Tibial nerve (tissue), 4 donors: ENCODE results near the gene ST8SIA4. TPM values are rescaled to one million over a fixed set of nuclear protein-coding genes. Genes with fewer than 3 reads are reported as not detected.

ENCODE experiments used
- DNase-seq, 2 donors: peaks; one replicate each; pipeline ENCODE4 v3.0.0-alpha.2; 2019; ENCODE audit warnings: low spot score in 2 of 2
- H3K27ac ChIP-seq, 4 donors: fragments of 200-600 bp; sonication (generic) in 3 of 4; one replicate each; pipeline ENCODE4 v1.5.1; 2017 to 2019; ENCODE audit warnings: mild to moderate bottlenecking in 1 of 4
- H3K27me3 ChIP-seq, 2 donors: fragments of 200-600 bp; sonication (generic) in 1 of 2; one replicate each; pipeline versions ENCODE4 v1.5.1 to v1.6.0; 2017 to 2019
- H3K36me3 ChIP-seq, 3 donors: fragments of 200-600 bp; sonication (generic); one replicate each; pipeline ENCODE4 v1.5.1; 2018 to 2019
- H3K4me1 ChIP-seq, 4 donors: fragments of 200-600 bp; sonication (generic) in 3 of 4; one replicate each; pipeline ENCODE4 v1.5.1; 2017 to 2019
- H3K4me3 ChIP-seq, 4 donors: fragments of 200-600 bp; sonication (generic) in 3 of 4; one replicate each; pipeline ENCODE4 v1.5.1; 2017 to 2019; ENCODE audit warnings: mild to moderate bottlenecking in 1 of 4, moderate library complexity in 1 of 4
- H3K9me3 ChIP-seq, 4 donors: fragments of 200-600 bp; sonication (generic) in 3 of 4; one replicate each; pipeline ENCODE4 v1.5.1; 2017 to 2019
- EP300 ChIP-seq, 2 donors: sonication (generic); formaldehyde crosslinking; IDR thresholded peaks; one replicate each; pipeline ENCODE4 v1.6.1; 2017; ENCODE audit warnings: antibody characterized with exemption in 2 of 2, mild to moderate bottlenecking in 1 of 2
- POLR2A ChIP-seq, 2 donors: fragments of 450-650 bp; IDR thresholded peaks; one replicate each; pipeline ENCODE4 v1.6.1; 2017; ENCODE audit warnings: antibody characterized with exemption in 2 of 2, mild to moderate bottlenecking in 2 of 2, moderate library complexity in 2 of 2
- WGBS, 2 donors: methylation state at CpG; one replicate each; pipeline ENCODE4 v1.1.5; 2018; 5-methylcytosine and 5-hydroxymethylcytosine counted together
- total RNA-seq, 4 donors: library from RNA; depleted of rRNA; stranded (reverse); fragments of >200 nt; gene quantifications; one replicate each; pipeline ENCODE4 v1.1.0, GENCODE V29; 2016
- TF ChIP-seq, protein P1 (sequence below), 5 experiments: fragments of 200-600 bp in 3 of 5; fragments of 450-650 bp in 2 of 5; sonication (generic) in 3 of 5; IDR thresholded peaks; one replicate each; pipeline ENCODE4 v1.5.1; 2016 to 2019; ENCODE audit warnings: antibody characterized with exemption in 5 of 5, mild to moderate bottlenecking in 3 of 5, moderate library complexity in 2 of 5

Gene ST8SIA4
- total RNA-seq, 4 donors from 2014 or later, result 1.8 to 5.7 (median 3.5) TPM

DNA sequence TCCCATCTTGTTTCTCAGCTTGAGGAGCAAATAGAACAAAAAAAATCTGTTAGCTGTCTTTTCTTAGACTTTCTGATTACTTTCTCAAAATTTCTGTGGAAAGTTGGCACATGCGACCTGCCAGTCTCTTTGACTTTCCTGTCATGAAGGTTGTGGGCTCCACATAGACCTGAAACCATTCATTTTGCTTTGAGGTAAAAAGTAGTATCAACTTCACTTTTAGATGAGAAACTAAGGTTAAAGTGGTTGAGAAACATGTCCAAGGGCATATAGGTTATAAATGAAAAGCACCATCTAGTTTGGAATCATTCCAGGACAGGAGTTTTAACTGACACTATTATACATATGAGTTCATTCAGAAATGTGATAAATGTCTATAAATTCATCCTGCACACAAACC, 42.7 kb downstream of the ST8SIA4 start:
- Histone ChIP-seq H3K4me3 (no peak overlapping the region), H3K4me1 (no peaks in the 10 kb centered on the region), H3K27me3 (no peaks in the 10 kb centered on the region), H3K27ac (no peak overlapping the region), H3K36me3 (no peaks in the 10 kb centered on the region), H3K9me3 (no peaks in the 10 kb centered on the region)
- TF ChIP-seq EP300 (IDR thresholded peaks at IDR 0.05), result no peak
- TF ChIP-seq POLR2A (IDR thresholded peaks at IDR 0.05), result no peak
- TF ChIP-seq, protein P1, sequence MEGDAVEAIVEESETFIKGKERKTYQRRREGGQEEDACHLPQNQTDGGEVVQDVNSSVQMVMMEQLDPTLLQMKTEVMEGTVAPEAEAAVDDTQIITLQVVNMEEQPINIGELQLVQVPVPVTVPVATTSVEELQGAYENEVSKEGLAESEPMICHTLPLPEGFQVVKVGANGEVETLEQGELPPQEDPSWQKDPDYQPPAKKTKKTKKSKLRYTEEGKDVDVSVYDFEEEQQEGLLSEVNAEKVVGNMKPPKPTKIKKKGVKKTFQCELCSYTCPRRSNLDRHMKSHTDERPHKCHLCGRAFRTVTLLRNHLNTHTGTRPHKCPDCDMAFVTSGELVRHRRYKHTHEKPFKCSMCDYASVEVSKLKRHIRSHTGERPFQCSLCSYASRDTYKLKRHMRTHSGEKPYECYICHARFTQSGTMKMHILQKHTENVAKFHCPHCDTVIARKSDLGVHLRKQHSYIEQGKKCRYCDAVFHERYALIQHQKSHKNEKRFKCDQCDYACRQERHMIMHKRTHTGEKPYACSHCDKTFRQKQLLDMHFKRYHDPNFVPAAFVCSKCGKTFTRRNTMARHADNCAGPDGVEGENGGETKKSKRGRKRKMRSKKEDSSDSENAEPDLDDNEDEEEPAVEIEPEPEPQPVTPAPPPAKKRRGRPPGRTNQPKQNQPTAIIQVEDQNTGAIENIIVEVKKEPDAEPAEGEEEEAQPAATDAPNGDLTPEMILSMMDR (IDR thresholded peaks at IDR 0.05), result no peak
- no peak for DNase-seq
- 80 to 94% methylated on average over 1 of the region's 1 CpG for WGBS, 2 donors

DNA sequence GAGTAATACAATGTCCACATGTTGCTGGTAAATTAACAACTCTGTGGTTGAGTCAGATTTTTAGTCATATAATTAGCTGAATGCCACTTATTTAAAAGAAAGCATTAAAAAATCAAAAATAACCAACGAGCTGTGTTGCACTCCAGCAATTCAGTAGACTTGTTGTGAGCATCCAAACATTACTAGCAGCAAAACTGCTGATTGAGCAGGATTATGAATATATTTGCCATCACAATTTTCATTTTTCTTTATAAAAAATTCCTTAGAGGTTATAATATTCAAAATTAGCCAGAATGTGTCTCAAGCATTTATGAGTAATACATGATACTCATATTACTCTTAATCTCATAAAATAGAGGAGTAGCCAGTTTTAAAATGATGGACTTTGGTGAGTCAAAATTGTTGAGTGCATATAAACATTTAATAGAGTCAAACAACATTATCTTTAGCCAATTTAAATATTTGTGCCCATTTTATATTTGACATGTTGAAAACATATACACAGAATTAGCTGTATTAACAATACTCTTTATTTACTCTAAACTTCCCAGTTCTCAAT, 44.0 kb downstream of the ST8SIA4 start:
- TF ChIP-seq, protein P1 (IDR thresholded peaks at IDR 0.05), result no peak
- TF ChIP-seq EP300 (IDR thresholded peaks at IDR 0.05), result no peak
- TF ChIP-seq POLR2A (IDR thresholded peaks at IDR 0.05), result no peak
- H3K36me3 ChIP-seq, result no peaks in the 10 kb centered on the region
- H3K27me3 ChIP-seq, result no peaks in the 10 kb centered on the region
- H3K27ac ChIP-seq, result no peak overlapping the region
- H3K4me3 ChIP-seq, result no peak overlapping the region
- 52 to 63% methylated on average over 1 of the region's 1 CpG for WGBS, 2 donors
- no peaks in the 10 kb centered on the region for H3K9me3 ChIP-seq
- no peaks in the 10 kb centered on the region for H3K4me1 ChIP-seq
- no peak for DNase-seq

DNA sequence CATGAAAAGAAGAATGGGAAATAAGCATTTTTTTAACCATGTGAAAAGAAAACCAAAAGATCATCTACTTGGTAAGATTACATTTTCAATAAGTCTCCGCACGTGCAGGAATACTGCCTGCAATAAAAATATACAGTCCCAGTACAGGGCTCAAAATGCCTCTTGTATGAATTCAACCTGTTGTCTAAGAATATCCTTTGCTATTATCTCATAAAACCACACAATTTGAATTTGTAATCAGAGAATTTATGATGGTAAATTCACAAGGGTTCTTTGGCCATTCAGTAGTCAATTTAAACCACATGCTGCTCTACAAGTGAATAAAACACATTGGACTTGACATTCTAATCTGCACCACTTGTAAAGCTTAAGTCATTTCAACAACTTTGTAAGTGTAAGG, 46.6 kb downstream of the ST8SIA4 start:
- DNase-seq, result no peak
- TF ChIP-seq, protein P1 (IDR thresholded peaks at IDR 0.05), result no peak
- TF ChIP-seq EP300 (IDR thresholded peaks at IDR 0.05), result no peak
- TF ChIP-seq POLR2A (IDR thresholded peaks at IDR 0.05), result no peak
- Histone ChIP-seq H3K4me3 (no peak overlapping the region), H3K9me3 (no peaks in the 10 kb centered on the region), H3K27ac (no peak overlapping the region), H3K36me3 (no peaks in the 10 kb centered on the region), H3K27me3 (no peaks in the 10 kb centered on the region), H3K4me1 (no peaks in the 10 kb centered on the region)
- 82 to 87% methylated on average over 2 of the region's 2 CpGs for WGBS, 2 donors

DNA sequence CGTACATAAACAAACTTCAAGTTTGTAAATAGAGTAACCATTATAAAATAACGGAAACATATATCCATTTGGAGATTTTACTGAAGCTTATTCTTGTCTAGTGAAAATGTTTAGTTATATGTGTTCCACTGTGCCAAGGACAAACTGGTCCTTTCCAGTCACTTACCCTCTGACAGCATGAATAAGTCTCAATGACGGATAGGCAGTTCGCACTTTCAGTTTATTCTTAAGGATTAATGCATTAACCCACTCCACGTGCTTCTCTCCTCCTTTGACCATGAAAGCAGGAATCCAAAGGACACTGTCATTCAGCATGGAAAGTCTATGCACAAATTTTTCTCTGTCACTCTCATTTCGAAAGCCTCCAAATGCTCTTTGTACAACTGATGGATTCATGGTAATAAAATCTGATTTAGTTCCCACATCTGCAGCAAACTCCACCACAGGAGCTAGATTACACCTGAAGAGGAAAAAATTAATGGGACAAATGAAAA, 47.1 kb downstream of the ST8SIA4 start:
- Histone ChIP-seq H3K9me3 (no peaks in the 10 kb centered on the region), H3K27me3 (no peaks in the 10 kb centered on the region), H3K27ac (no peak overlapping the region), H3K4me3 (no peak overlapping the region), H3K4me1 (no peaks in the 10 kb centered on the region), H3K36me3 (no peaks in the 10 kb centered on the region)
- 87% methylated on average over 6 of the region's 6 CpGs for WGBS, 2 donors
- no peak for DNase-seq
- TF ChIP-seq EP300 (IDR thresholded peaks at IDR 0.05) (no peak), POLR2A (IDR thresholded peaks at IDR 0.05) (no peak)
- TF ChIP-seq, protein P1 (IDR thresholded peaks at IDR 0.05), result no peak

DNA sequence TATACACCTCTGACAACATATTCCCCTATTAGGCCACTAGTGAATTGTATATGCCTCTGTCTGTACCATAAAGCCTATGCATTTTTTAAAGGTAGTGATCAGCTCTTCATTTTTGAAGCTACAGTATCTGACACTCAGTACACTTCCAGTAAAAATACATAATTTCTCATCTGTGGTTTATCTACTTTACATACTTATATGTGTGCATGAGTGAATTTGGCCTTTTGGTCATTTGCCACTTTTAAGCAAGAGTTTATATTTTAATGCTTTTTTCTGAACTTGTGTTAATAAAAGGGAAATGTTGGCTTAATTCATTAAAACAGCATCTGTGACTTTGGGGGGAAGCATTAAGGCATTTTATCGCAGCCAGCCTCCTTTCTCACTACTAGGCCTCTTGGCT, 47.8 kb downstream of the ST8SIA4 start:
- Histone ChIP-seq H3K27ac (no peak overlapping the region), H3K9me3 (no peaks in the 10 kb centered on the region), H3K27me3 (no peaks in the 10 kb centered on the region), H3K4me1 (no peaks in the 10 kb centered on the region), H3K36me3 (no peaks in the 10 kb centered on the region), H3K4me3 (no peak overlapping the region)
- TF ChIP-seq POLR2A (IDR thresholded peaks at IDR 0.05), result no peak
- no peak for TF ChIP-seq EP300 (IDR thresholded peaks at IDR 0.05)
- TF ChIP-seq, protein P1 (IDR thresholded peaks at IDR 0.05), result no peak
- WGBS, 2 donors, result 90 to 92% methylated on average over 1 of the region's 1 CpG
- DNase-seq, result no peak
